GM18907 (cell line): ENCODE measurements around the gene BCL2A1.
"Not testable (repeated sequence)": the region's sequence is repeated elsewhere in the genome, so short reads cannot be mapped to it uniquely, and the experiment has no call there.

Experiments used
- ATAC-seq: cut with Tn5 transposase; IDR thresholded peaks from one replicate; pipeline ENCODE4 v1.9.1; 2021; ENCODE audit warnings: mild to moderate bottlenecking, moderate library complexity; ENCODE audit not compliant: unreplicated experiment

Gene BCL2A1

GRCh38 chr15:79962178-79962577, 8.8 kb downstream of the BCL2A1 start:
- no peak for ATAC-seq

DNA sequence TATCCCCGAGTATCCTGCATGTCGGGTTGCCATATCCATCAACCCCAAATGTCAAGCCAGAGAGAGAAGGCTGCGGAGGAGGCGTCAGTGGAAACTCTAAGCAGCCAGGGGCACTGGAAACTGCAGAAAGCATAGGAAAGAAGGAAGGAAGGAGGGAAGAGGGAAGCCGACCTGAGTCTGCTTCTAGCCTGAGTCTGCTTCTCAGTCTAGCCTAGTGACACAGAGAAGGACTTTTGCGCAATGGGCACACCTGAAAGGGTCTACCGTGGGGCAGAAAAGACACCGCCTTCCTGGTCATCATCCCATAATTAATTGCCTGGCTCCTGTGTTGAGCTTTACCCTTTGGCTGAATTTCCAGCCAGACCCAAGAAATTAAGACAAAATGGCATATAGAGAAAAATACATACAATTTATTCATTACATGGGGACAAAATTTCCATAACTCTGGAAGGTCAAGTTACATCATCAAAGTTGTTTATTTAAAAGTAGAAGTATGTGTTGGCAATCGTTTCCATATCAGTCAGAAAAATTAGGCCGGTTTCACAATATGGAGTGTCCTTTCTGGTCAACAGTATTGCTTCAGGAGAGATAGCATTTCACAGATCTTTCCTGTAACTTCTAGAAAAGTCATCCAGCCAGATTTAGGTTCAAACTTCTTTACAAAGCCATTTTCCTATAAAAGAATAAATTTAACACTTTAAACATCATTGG, 10.3 kb downstream of the BCL2A1 start:
- ATAC-seq, result no peak

DNA sequence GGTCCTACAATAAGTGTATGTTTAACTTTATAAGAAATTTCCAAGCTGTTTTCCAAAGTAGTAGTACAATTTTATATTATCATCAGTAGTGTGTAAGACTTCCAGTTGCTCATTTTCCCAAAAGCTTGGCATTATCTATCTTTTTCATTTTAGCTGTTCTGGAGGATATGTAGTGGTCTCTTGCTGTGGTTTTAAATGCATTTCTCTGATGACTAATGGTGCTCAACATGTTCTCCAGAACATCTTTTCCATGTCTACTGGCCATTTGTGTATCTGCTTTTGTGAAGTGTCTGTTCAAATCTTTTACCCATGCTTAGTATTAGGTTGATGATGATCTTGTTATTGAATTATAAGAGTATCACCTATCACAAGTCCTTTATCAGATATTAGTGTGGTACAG, 13.3 kb downstream of the BCL2A1 start:
- no peak for ATAC-seq

GRCh38 chr15:79956354-79956939, 14.5 kb downstream of the BCL2A1 start:
- ATAC-seq, result no peak

DNA sequence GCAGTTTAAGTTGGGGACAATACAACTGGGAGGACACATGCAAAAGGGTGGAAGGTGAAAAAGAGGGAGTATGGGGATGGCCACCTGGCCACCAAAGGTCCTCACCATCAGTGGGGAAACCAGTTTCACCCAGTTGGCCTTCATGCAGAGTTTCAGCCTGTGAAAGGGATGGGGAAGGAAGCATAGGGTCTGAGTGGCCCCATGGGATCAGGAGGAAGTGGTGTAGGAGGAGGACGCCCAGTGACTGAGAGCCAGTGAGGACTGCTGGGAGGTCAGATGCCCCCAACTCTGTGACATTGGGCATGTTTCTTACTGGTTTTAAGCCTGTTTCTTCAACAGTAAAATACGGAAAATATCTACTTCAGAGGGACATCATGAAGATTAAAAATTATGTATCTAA, 16.3 kb downstream of the BCL2A1 start:
- ATAC-seq, result no peak

DNA sequence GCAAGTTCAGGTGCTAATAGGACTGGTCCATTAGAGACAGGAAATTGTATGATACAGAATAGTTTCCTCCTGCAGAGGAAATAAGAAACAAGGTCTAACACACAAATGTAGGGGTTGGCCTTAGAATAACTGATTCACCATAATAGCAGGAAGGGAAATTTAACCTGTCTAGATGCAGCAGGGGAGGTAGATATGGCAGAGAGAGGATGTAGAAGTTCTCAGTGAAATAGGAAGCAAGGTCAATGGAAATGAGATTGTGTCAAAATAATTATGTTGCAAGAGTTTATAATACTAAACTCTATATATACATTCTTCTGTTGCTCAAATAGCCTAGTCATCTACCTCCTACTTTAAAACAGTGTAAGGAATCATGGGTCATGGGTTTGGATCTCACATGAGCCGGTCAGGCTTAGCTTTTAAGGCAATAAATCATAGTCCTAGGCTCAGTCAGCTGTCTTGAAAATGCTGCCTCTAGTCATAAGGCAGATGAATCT, 17.0 kb downstream of the BCL2A1 start:
- no peak for ATAC-seq

DNA sequence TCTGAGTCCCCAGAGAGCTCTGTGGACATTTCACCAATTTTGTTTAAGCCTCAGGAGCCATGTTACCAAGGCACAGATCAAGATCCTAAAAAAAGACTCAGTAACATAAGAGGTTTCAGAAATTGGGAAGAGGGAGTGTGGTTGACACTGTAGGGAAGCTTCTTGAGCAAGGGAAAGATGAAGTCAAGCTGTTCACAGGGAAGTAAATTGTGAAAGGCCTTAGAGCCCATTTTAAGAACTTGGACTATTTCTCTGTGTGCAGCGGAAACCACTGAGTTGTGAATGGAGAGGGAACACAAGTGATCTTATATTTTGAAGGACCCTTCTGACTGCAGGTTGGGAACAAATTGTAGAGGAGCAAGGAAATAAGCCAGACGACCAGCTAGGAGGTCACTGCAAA, 18.7 kb downstream of the BCL2A1 start:
- no peak for ATAC-seq

- ATAC-seq, result no peak
Observed at GRCh38 chr15:79950247-79950646, 20.7 kb downstream of the BCL2A1 start.

GRCh38 chr15:79948761-79949160, 22.2 kb downstream of the BCL2A1 start:
- no peak for ATAC-seq

- peak; percentile 58 for ATAC-seq
Observed at GRCh38 chr15:79948095-79948695, 22.8 kb downstream of the BCL2A1 start.

- no peak for ATAC-seq
Observed at GRCh38 chr15:79947009-79947408, 24.0 kb downstream of the BCL2A1 start.

GRCh38 chr15:79944622-79945021, 26.4 kb downstream of the BCL2A1 start:
- no peak for ATAC-seq

- peak; percentile 83 for ATAC-seq
Observed at GRCh38 chr15:79943820-79944219, 27.2 kb downstream of the BCL2A1 start.

GRCh38 chr15:79942741-79943481, 28.1 kb downstream of the BCL2A1 start:
- no peak for ATAC-seq

DNA sequence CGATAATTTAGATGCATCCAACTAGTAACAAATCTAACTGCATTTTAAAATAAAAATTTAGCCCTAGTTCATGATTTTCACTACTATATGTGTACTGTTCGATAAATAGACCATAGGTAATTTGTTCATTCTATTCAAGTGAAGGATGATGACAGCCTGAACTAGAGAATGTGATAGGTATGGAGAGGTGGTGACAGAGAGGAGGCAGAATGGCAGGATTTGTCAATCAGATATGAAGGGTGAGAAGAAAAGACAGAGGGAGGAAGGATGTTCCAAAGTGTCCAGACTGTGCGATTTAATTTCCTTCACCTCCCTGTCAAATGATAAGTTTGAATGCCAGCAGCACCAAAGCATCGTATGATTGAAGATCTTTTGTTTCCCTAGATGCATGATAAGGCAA, 31.6 kb downstream of the BCL2A1 start:
- ATAC-seq, result no peak

DNA sequence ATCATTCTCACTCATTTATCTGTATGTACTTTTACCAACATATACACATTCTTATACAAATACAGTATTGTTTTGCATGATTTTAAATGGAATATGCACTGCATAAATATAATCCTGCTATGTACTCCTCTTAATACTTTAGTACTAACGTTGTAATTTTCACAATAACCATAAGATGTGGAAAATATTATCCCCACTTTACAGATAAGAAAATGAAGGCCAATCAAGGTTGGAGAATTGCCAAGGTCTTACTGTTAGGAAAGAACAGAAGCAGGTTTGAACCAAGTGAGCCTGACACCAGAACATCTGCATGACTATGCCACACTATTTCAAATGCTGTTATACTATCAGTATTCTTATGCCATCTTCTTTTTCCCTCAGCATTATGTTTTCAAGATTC, 32.9 kb downstream of the BCL2A1 start:
- ATAC-seq, result no peak

DNA sequence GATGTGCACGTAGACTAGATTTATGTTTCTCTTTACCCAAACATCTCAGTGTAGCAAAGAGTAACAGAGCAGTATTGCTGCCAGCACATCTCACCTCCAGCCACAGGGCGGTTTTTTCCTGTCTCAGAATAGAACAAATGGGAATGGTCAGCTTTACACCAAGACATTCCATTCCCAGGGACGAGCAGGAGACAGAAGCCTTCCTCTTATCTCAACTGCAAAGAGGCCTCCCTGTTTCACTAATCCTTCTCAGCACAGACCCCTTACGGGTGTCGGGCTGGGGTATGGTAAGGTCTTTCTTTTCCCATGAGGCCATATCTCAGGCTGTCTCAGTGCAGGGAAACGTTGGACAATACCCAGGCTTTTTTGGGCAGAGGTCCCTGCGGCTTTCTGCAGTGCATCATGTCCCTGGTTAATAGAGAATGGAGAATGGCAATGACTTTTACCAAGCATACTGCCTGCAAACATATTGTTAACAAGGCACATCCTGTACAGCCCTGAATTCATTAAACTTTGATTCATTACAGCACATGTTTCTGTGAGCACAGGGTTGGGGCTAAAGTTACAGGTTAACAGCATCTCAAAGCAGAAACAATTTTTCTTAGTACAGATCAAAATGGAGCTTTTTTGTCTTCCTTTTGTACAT, 35.3 kb downstream of the BCL2A1 start:
- ATAC-seq, result not testable (repeated sequence)

GRCh38 chr15:79933231-79933630, 37.8 kb downstream of the BCL2A1 start:
- no peak for ATAC-seq

GRCh38 chr15:79932447-79932846, 38.5 kb downstream of the BCL2A1 start:
- ATAC-seq, result no peak

DNA sequence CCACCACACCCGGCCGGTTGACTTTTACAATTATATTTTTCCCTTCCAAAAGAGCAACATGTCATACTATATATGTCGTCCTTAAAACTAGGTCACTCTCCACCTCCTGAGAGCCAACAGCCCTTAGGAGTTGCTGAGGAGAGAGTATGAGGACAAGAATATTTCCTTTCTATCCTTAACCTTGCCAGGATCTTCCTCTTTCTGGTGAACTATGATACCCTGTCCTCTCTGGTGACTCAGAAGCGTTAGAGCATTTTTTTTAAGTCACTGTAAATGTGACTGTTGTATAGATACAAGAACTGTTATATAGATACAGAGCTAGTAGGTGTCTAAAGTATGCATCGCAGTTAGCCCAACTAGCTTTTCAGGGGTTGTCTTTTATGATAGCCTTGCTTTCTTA, 40.5 kb downstream of the BCL2A1 start:
- no peak for ATAC-seq

GRCh38 chr15:79929412-79929811, 41.6 kb downstream of the BCL2A1 start:
- ATAC-seq, result no peak
